Adrenal gland (tissue), 5 donors: Measurements from ENCODE around the gene KNSTRN.

ENCODE experiments used
- CTCF ChIP-seq, 6 experiments: fragments of 450-650 bp in 4 of 6; fragments of 200-600 bp in 2 of 6; sonication (generic) in 1 of 6; IDR thresholded peaks; 1 replicate in 5 of 6; 2 replicates in 1 of 6; pipeline versions ENCODE4 v1.5.1 to v1.8.0; 2016 to 2021; ENCODE audit warnings: antibody characterized with exemption in 6 of 6, mild to moderate bottlenecking in 2 of 6, moderate library complexity in 1 of 6
- POLR2A ChIP-seq, 2 donors: fragments of 450-650 bp; IDR thresholded peaks; one replicate each; pipeline ENCODE4 v1.6.1; 2017; ENCODE audit warnings: antibody characterized with exemption in 2 of 2, mild to moderate bottlenecking in 2 of 2, moderate library complexity in 1 of 2
- donor health status: DM: no; HTN: no; CAD: no.

- no peak for TF ChIP-seq CTCF (IDR thresholded peaks at IDR 0.05)
- no peak for TF ChIP-seq POLR2A (IDR thresholded peaks at IDR 0.05)
These were observed 10.7 kb downstream of the KNSTRN start for GRCh38 chr15:40392986-40393948.
